LNCAP (cell line): ENCODE measurements around the gene WBP4.

ENCODE experiments used
- CTCF ChIP-seq: fragments of 450-650 bp; IDR thresholded peaks from 2 replicates; pipeline ENCODE4 v1.5.1; 2017; ENCODE audit warnings: mild to moderate bottlenecking

WBP4 gene

DNA sequence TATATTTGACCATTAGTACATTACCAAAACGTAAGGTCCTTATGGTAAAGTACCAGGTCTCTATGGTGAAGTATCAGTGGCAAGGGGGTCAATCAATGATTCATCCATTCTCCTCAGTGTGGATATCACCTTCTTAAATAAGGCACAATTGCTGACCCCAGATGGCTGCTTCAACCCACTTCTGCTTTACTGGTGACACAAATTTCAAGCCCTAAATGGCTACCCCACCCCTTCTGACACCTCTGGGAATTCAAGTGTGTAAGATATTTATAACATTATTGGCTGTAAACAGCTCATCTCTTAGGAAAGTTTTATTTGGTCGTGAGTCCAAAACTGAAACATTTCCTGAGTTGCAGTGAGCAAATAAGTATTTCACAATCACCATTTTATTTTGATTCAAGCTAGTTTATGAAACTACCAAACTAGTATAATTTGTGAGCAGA lies 7.9 kb upstream of the WBP4 start:
- TF ChIP-seq CTCF, result no peak

- peak; percentile 55 for TF ChIP-seq CTCF
These were observed 7.0 kb upstream of the WBP4 start for GRCh38 chr13:41054212-41054877.

DNA sequence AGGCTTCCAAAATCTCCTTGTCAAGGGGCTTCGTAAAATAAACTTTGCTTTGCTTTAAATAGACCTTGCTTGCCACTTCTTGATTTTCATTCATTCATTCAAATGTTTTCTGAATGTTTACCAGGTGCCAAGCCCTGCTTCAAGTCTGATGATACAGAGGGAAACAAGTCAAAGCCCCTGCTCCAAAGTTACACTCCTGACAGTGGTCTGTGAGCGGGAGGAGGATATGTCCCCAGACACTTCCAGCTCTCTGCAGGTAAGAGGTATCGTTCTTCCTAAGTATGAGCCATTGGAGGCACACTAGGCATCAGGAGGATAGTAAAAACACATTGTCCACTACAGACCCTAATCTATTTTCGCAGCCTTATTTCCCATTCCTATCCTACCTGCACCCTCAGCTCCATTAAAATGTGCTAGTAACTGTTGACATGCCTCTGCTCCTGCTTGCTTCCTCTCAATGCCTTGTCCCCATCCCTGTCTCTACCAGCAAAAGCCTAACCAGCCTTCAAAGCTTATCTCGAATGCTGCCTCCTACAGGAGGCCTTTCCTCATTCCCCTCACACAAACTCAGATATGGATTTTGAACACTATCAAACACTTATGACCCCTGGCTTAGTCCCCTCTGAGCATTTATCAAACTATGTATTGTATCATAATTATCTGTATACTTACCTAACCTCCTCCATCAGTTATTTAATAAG lies 6.2 kb upstream of the WBP4 start:
- no peak for TF ChIP-seq CTCF

GRCh38 chr13:41056194-41056593 lies 5.1 kb upstream of the WBP4 start:
- no peak for TF ChIP-seq CTCF

DNA sequence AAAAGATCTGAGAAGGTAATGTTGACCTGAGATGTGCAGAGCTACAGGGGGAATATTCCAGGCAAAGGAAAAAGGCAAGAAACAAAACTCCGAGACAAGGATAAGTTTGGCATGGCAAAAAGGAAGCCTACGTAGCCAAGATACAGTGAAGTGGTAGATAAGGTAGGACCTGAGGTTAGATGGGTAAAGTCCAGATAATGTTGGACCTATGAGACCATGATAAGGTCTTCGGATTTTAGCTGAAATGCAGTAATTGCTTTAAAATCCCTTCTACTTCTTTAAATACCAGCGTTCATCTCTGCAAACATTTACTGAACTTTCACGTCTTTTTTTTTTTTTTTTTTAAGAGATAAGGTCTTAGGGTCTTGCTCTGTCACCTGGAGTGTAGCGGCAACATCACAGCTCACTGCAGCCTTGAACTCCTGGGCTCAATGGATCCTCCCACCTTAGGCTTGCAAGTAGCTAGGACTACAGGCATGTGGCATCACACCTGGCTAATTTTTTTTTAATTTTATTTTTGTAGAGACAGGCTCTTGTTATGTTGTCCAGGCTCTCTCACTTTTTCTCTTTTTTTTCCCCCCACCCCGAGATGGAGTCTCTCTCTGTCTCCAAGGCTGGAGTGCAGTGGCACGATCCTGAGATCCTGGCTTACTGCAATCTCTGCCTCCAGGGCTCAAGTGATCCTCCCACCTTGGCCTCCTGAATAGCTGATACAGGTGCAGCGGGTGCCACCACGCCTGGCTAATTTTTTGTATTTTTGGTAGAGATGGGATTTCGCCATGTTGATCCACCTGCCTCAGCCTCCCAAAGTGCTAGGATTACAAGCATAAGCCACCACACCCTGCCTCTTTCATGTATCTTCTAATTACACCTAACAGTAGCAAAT lies 4.2 kb upstream of the WBP4 start:
- no peak for TF ChIP-seq CTCF

GRCh38 chr13:41058295-41059070 lies 2.8 kb upstream of the WBP4 start:
- TF ChIP-seq CTCF, result no peak
